ENCODE measurements around the gene MEX3C.

DNA sequence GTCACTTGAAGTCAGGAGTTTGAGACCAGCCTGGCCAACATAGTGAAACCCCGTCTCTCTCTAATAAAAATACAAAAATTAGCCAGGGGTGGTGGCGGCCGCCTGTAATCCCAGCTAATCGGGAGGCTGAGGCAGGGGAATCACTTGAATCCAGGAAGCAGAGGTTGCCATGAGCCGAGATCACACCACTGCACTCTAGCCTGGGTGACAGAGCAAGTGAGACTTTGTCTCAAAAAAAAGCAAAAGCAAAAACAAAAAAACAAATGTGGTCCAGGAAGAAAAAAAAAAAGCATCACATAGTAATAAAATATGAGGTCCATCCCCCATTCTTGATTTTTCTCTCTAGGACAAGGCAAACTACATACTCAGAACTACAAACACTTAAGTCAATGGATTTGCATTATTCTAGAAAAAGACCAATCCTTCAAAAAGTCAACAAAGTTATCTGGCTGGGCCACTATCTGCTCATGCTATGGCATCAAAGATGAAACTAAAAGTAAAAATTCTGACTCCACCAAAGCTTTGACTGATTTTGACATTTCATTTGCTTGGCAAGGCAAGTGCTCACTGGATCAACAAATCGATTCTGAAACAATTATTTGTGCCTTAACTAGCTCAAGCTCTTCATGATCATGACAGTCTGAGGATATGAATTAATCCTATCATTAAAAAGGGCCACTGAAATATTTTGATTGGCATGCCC, 28.4 kb downstream of the MEX3C start:
- TF ChIP-seq, protein P1, sequence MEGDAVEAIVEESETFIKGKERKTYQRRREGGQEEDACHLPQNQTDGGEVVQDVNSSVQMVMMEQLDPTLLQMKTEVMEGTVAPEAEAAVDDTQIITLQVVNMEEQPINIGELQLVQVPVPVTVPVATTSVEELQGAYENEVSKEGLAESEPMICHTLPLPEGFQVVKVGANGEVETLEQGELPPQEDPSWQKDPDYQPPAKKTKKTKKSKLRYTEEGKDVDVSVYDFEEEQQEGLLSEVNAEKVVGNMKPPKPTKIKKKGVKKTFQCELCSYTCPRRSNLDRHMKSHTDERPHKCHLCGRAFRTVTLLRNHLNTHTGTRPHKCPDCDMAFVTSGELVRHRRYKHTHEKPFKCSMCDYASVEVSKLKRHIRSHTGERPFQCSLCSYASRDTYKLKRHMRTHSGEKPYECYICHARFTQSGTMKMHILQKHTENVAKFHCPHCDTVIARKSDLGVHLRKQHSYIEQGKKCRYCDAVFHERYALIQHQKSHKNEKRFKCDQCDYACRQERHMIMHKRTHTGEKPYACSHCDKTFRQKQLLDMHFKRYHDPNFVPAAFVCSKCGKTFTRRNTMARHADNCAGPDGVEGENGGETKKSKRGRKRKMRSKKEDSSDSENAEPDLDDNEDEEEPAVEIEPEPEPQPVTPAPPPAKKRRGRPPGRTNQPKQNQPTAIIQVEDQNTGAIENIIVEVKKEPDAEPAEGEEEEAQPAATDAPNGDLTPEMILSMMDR (IDR thresholded peaks at IDR 0.05) = no peak
- no peak for TF ChIP-seq POLR2A (IDR thresholded peaks at IDR 0.05)

All from adrenal gland (tissue), 5 donors.